TTC549 (cell line): ENCODE data around the gene UVRAG.
"Not testable (repeated sequence)": the region's sequence is repeated elsewhere in the genome, so short reads cannot be mapped to it uniquely, and the experiment has no call there.

ENCODE experiments used
- FAIRE-seq: peaks from 2 replicates; lab custom pipeline; 2012; peaks lifted over from hg19 to GRCh38; lab: Jason Lieb, UNC

The UVRAG gene

GRCh38 chr11:75924966-75925784 lies 110.2 kb downstream of the UVRAG start:
- no peak for FAIRE-seq

- no peak for FAIRE-seq
Measured at GRCh38 chr11:75925785-75926164, 110.8 kb downstream of the UVRAG start.

GRCh38 chr11:75929706-75930105 lies 114.7 kb downstream of the UVRAG start:
- no peak for FAIRE-seq

- no peak for FAIRE-seq
Measured at GRCh38 chr11:75930534-75930933, 115.5 kb downstream of the UVRAG start.

GRCh38 chr11:75931124-75931523 lies 116.1 kb downstream of the UVRAG start:
- FAIRE-seq = no peak

- not testable (repeated sequence) for FAIRE-seq
Measured at GRCh38 chr11:75933736-75934135, 118.7 kb downstream of the UVRAG start.

- FAIRE-seq = no peak
Measured at GRCh38 chr11:75934851-75935250, 119.8 kb downstream of the UVRAG start.

- no peak for FAIRE-seq
Measured at GRCh38 chr11:75938543-75938942, 123.5 kb downstream of the UVRAG start.

GRCh38 chr11:75939516-75939915 lies 124.5 kb downstream of the UVRAG start:
- FAIRE-seq = no peak

GRCh38 chr11:75939992-75940391 lies 125.0 kb downstream of the UVRAG start:
- no peak for FAIRE-seq

- no peak for FAIRE-seq
Measured at GRCh38 chr11:75940911-75941310, 125.9 kb downstream of the UVRAG start.

- FAIRE-seq = no peak
Measured at GRCh38 chr11:75944515-75944914, 129.5 kb downstream of the UVRAG start.

GRCh38 chr11:75945446-75945845 lies 130.4 kb downstream of the UVRAG start:
- no peak for FAIRE-seq

- FAIRE-seq = no peak
Measured at GRCh38 chr11:75945947-75946346, 130.9 kb downstream of the UVRAG start.

GRCh38 chr11:75946531-75947530 lies 131.8 kb downstream of the UVRAG start:
- FAIRE-seq = no peak

GRCh38 chr11:75949023-75949672 lies 134.1 kb downstream of the UVRAG start:
- FAIRE-seq = no peak

GRCh38 chr11:75950141-75950540 lies 135.1 kb downstream of the UVRAG start:
- FAIRE-seq = no peak

GRCh38 chr11:75954039-75954438 lies 139.0 kb downstream of the UVRAG start:
- FAIRE-seq = no peak

GRCh38 chr11:75955443-75955842 lies 140.4 kb downstream of the UVRAG start:
- no peak for FAIRE-seq

GRCh38 chr11:75959540-75959939 lies 144.5 kb downstream of the UVRAG start:
- FAIRE-seq = no peak

- no peak for FAIRE-seq
Measured at GRCh38 chr11:75964071-75964470, 149.1 kb downstream of the UVRAG start.

GRCh38 chr11:75966537-75967287 lies 151.7 kb downstream of the UVRAG start:
- FAIRE-seq = no peak
